Suprapubic skin (tissue), 3 donors: ENCODE measurements around the gene DLGAP4.

ENCODE experiments used
- CTCF ChIP-seq, 2 donors: fragments of 200-600 bp in 1 of 2; fragments of 450-650 bp in 1 of 2; sonication (generic) in 1 of 2; IDR thresholded peaks; one replicate each; pipeline ENCODE4 v1.5.1; 2016 to 2019; ENCODE audit warnings: antibody characterized with exemption in 2 of 2, mild to moderate bottlenecking in 1 of 2, moderate library complexity in 1 of 2
- EP300 ChIP-seq: sonication (generic); formaldehyde crosslinking; IDR thresholded peaks from one replicate; pipeline ENCODE4 v1.6.1; 2017; ENCODE audit warnings: antibody characterized with exemption
- POLR2A ChIP-seq, 2 donors: fragments of 450-650 bp; IDR thresholded peaks; one replicate each; pipeline ENCODE4 v1.6.1; 2017; ENCODE audit warnings: antibody characterized with exemption in 2 of 2, mild to moderate bottlenecking in 2 of 2, moderate library complexity in 2 of 2

GRCh38 chr20:36528875-36529417, 222.8 kb downstream of the DLGAP4 start:
- TF ChIP-seq CTCF (IDR thresholded peaks at IDR 0.05) = no peak
- no peak for TF ChIP-seq POLR2A (IDR thresholded peaks at IDR 0.05)
- no peak for TF ChIP-seq EP300
